ENCODE results near the gene SLC27A5. TPM values are rescaled to one million over a fixed set of nuclear protein-coding genes. Genes with fewer than 3 reads are reported as not detected.
"Not testable (repeated sequence)": the region's sequence is repeated elsewhere in the genome, so short reads cannot be mapped to it uniquely, and the experiment has no call there.

SLC27A5 gene
- polyA plus RNA-seq, 5 donors = 5.8 to 9.5 (median 7.8) TPM

DNA sequence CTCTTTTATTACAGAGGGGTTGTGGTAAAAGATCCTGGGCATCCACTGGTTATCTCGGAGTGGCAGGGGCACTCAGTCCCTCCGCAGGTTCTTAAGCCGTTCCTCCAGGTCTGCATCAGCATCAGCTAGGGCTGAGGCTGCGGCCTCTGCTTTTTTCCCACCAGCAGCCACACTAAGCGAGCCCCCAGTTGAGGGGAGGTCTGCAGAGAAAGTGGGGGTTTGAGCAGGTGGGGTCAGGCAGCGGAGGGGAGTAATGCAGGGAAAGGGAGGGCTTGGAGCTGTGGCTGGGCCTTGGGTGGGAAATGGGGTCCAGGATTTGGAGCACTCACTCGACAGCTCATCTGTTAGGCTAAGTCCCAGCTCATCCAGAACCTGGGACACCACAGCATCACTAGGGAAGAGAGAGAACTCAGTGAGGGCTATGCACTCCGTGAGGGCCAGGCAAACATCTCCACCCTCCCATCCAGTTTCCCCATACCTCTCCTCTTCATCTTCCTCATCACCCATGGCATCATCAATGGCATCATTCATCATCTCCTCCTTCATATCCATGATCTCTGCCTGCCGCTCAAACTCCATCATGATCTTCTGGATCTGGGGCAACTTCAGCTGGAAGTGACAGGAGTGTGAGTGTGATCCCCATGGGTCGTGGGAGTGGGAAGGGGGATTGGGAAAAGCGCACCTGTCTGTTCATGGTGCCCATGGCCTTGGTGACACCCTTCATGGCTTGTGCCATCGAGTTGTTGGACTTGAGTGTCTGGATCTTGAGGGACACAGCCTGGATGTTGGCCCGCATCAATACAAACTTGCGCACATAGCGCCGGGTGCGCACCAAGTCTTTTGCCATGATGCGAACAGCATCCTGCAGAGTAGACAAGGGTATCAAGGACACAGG lies 40.0 kb upstream of the SLC27A5 start:
- no peak for DNase-seq

DNA sequence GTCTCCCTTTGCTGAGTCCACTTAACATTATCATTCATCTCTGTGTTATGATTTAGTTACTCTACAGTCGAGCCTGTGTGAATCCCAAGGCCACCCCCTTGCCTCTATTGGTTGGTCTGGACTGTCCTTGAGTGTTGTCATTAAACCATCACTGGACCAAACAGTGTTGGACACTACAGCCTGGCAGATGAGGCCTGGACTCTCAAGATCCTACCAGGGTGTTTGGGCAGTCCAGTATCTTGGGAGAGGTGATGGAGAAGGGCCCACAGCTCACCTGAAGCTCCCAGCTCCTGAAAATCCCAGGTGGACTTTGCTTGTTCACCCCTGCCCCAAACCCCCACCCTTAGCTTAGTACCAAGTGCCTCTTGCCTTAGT lies 39.3 kb upstream of the SLC27A5 start:
- no peak for DNase-seq

DNA sequence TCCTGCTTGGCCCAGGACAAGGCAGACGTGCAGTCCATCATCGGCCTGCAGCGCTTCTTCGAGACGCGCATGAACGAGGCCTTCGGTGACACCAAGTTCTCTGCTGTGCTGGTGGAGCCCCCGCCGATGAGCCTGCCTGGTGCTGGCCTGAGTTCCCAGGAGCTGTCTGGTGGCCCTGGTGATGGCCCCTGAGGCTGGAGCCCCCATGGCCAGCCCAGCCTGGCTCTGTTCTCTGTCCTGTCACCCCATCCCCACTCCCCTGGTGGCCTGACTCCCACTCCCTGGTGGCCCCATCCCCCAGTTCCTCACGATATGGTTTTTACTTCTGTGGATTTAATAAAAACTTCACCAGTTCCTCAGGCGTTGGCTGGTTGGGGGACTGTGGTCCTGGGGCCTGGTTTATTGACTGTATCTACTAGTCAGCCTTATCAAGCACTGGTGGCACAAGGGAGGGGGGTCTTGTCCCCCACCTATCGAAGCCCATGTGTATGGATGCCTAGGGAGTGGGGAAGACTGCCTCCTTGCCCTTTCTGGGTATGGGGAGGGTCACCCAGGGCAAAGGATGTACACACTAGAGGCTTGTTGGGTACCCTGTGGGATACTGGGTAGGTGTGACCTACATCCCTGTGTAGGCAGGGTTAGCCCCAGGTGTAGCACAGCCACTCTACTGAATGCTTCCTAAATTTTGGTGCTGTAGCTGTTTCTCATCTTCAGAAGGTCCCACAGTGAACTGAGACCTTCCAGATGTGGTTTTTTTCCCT lies 38.8 kb upstream of the SLC27A5 start:
- DNase-seq = no peak

DNA sequence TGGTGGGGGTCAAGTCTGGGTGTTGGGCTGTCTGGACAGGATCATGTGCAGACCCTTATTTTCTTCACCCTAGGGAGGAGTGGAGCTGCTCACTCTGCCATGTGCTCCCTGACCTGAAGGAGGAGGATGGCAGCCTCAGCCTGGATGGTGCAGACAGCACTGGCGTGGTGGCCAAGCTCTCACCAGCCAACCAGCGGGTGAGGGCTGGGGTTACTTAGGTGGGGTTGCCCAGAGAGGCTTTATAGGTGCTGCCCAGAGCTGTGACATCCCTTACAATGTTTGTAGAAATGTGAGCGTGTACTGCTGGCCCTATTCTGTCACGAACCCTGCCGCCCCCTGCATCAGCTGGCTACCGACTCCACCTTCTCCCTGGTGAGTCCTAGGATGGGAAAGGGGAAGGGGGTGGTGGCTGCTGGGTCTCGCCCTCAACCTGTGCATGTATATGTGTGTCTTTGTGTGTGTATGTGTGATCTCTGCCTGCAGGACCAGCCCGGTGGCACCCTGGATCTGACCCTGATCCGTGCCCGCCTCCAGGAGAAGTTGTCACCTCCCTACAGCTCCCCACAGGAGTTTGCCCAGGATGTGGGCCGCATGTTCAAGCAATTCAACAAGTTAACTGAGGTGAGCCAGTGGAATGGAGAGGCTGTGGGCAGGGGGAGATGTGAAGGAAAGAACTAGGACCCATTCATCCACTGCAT lies 38.0 kb upstream of the SLC27A5 start:
- DNase-seq = no peak

DNA sequence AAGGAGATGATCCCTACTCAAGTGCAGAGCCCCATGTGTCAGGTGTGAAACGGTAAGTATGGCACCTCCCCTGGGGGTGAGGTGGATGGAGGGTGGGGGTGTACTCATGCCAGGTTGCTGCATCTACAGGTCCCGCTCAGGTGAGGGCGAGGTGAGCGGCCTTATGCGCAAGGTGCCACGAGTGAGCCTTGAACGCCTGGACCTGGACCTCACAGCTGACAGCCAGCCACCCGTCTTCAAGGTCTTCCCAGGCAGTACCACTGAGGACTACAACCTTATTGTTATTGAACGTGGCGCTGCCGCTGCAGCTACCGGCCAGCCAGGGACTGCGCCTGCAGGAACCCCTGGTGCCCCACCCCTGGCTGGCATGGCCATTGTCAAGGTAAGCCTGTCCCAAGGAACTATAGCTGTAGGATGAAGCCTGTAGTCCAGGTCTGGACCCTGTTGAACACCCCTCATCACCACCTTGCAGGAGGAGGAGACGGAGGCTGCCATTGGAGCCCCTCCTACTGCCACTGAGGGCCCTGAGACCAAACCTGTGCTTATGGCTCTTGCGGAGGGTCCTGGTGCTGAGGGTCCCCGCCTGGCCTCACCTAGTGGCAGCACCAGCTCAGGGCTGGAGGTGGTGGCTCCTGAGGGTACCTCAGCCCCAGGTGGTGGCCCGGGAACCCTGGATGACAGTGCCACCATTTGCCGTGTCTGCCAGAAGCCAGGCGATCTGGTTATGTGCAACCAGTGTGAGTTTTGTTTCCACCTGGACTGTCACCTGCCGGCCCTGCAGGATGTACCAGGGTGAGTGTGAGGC lies 37.3 kb upstream of the SLC27A5 start:
- DNase-seq = no peak

DNA sequence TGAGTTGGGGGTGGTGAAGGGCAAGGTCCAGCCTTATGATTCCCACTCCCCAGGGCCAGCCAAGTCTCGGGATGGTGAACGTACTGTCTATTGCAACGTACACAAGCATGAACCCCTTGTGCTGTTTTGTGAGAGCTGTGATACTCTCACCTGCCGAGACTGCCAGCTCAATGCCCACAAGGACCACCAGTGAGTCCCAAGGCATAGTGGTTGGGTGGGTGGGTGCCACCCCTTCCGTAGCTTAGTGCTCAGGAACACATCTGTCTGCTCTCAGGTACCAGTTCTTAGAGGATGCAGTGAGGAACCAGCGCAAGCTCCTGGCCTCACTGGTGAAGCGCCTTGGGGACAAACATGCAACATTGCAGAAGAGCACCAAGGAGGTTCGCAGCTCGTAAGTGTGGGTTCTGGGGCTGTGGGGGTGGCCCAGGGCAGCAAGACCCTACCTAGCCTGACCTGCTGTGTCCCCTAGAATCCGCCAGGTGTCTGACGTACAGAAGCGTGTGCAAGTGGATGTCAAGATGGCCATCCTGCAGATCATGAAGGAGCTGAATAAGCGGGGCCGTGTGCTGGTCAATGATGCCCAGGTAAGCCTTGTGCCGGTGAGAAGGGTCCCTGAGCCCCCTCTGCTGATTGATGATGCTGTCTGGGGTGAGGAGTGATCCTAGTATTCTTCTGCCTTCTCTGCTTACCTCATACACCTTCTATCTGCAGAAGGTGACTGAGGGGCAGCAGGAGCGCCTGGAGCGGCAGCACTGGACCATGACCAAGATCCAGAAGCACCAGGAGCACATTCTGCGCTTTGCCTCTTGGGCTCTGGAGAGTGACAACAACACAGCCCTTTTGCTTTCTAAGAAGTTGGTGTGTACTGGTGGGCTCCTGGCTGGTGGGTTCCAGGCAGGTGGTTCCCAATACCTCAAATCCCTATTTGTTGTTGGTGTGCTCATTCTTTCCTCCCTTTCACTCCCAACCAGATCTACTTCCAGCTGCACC lies 35.8 kb upstream of the SLC27A5 start:
- DNase-seq = no peak

DNA sequence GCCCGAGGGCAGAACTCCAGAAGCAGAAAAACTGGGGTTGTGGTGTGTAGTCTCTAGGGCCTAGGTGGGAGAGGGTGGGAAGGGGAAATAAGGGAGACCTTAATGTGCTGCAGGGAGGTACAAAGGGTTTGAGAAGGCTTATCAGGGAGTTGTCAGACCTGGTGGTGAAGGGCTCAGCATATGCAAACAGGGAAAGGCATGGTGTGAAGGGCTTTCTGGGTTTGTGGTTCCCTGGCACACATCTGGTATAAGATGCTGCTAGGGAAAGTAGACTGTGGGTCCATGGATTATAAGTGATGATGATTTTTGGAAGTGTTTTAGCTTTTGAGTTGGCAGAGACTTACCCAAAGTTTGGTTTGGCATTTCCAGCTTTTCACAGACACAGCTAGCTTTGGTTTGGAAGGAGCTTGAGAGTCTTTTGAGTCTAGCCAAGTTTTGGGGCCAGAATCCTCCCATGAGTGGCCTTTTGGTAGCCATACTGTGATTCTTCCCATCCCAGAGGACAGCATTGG lies 34.3 kb upstream of the SLC27A5 start:
- no peak for DNase-seq

DNA sequence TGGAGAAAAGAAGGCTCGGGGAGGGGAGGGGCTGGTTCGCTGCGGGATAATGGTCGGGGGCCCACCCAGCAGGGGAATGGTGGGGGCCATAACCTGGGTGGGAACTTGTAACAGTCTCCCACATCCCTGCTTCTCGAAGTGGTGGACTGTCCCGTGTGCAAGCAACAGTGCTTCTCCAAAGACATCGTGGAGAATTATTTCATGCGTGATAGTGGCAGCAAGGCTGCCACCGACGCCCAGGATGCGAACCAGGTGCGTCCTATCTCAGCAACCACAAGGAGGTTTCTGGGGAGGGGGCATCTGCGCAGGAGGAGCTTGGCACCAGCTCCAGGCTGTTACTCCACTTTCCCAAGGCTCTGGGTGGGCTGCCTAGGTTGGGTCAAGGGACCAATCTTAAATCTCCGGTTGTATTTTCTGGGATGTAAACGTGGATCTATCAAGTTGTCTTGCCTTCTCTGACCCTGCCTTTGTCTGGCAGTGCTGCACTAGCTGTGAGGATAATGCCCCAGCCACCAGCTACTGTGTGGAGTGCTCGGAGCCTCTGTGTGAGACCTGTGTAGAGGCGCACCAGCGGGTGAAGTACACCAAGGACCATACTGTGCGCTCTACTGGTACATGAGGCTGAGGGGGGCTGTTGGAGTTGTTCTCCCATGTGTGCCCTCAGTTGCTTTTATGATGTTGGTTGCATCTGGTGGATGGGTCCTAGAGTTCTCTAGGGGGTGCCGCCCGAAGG lies 33.7 kb upstream of the SLC27A5 start:
- DNase-seq = no peak

DNA sequence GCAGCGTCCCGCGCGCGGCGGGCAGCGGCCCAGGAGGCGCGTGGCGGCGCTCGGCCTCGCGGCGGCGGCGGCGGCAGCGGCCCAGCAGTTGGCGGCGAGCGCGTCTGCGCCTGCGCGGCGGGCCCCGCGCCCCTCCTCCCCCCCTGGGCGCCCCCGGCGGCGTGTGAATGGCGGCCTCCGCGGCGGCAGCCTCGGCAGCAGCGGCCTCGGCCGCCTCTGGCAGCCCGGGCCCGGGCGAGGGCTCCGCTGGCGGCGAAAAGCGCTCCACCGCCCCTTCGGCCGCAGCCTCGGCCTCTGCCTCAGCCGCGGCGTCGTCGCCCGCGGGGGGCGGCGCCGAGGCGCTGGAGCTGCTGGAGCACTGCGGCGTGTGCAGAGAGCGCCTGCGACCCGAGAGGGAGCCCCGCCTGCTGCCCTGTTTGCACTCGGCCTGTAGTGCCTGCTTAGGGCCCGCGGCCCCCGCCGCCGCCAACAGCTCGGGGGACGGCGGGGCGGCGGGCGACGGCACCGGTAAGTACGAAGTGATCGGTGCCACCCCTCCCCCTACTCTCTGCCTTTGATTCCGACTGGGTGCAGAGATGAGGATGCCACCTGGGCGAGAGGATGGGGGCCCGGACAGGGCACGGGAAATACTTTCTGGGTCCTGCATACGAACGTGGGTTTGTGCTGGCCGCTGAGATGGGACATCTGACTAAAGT lies 32.9 kb upstream of the SLC27A5 start:
- no peak for DNase-seq

DNA sequence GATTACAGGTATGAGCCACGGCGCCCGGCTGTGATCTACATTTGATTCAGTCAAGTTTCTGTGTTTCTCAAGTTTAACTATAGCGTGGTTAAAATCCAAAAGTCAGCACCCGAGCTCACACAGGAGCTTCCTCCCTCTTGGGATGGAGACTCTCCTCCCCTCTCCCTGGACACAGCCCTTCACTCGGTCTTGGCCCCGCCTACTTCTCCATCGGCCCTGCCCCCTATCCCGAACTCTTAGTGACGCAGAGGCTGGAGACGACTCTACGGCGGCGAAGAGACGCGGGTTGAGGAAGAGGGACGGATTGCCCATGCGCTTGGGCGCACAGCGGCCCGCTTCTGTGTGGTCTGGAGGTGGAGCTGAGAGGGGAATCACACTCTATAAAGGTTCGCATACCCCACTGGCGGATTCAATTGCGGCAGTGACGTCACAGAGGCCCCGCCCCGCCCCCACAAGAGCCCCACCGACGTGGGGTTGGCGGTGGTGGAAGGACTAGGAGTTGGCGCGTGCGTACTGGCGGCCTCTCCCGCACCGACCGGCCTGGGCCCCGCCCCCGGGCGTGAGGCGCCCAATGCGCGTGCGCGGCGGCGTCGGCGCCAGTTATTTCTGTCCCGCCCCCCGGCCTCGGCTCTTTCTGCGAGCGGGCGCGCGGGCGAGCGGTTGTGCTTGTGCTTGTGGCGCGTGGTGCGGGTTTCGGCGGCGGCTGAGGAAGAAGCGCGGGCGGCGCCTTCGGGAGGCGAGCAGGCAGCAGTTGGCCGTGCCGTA lies 32.2 kb upstream of the SLC27A5 start, which contains the start of gene TRIM28:
TRIM28 (plus strand) TSS at position 239 of the 765 bp plus-strand sequence. CDS start 694 bp downstream, outside the sequence.
- peak; percentile 99 for DNase-seq

DNA sequence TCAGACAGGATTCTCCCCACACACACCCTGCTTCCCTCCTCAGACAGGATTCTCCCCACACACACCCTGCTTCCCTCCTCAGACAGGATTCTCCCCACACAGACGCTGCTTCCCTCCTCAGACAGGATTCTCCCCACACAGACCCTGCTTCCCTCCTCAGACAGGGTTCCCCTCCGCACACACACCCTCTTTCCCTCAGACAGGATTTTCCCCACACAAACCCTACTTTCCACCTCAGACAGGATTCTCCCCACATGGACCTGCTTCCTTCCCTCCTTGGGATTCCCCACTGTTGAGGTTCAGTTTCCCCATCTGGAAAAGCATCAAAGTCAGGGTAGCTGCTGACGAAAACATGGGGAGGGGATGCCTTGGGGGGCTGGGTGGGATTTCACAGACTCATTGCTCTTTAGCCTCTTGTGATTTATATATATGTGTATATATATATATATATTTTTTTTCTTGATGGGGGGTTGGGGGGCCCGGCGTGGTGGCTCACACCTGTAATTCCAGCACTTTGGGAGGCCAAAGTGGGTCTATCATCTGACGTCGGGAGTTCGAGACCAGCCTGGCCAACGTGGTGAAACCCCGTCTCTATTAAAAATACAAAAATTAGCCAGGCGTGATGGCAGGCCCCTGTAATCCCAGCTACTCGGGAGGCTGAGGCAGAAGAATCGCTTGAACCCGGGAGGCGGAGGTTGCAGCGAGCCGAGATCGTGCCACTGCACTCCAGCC lies 31.0 kb upstream of the SLC27A5 start:
- DNase-seq = not testable (repeated sequence)

DNA sequence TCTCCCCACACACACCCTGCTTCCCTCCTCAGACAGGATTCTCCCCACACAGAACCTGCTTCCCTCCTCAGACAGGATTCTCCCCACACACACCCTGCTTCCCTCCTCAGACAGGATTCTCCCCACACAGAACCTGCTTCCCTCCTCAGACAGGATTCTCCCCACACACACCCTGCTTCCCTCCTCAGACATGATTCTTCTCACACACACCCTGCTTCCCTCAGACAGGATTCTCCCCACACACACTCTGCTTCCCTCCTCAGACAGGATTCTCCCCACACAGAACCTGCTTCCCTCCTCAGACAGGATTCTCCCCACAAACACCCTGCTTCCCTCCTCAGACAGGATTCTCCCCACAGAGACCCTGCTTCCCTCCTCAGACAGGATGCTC lies 27.4 kb upstream of the SLC27A5 start:
- not testable (repeated sequence) for DNase-seq

DNA sequence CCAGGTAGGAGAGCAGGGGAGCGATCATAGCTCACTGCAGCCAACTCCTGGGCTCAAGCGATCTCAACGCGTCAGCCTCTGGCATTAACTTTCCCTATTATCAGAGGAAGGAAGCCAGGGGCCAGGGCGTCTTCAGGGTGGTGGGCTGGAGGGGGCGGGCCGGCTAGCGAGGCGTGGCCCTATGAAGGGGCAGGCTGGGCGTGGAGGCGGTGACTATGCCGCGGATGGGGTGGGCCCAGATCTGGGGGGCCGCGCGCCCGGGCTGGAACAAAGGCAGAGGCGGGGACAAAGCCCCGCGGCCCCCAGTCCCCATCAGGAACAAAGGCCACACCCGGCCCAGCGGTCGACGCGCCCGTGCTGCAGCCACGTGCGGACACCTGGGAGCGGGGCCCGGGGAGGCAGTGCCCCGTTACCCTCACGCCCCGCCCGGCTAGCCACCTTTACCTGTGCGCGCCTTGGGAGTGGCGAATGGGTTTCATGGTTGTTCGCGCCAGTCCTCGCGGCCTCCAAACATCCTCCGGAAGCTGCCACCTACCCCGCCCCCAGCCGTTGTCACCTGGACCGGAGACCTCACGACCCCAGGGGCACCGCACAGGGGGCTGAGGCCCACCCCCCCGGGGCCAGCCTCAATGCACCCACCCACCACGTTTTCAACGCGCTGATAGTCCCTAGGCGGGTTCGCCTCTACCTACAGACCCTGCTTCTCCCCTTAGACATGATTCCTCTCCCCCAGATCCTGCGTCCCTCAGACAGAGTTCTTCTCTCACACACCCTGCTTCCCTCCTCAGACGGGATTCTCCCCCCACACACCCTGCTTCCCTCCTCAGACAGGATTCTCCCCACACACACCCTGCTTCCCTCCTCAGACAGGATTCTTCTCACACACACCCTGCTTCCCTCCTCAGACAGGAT lies 26.7 kb upstream of the SLC27A5 start:
- DNase-seq = peak; percentile 81 to 82

DNA sequence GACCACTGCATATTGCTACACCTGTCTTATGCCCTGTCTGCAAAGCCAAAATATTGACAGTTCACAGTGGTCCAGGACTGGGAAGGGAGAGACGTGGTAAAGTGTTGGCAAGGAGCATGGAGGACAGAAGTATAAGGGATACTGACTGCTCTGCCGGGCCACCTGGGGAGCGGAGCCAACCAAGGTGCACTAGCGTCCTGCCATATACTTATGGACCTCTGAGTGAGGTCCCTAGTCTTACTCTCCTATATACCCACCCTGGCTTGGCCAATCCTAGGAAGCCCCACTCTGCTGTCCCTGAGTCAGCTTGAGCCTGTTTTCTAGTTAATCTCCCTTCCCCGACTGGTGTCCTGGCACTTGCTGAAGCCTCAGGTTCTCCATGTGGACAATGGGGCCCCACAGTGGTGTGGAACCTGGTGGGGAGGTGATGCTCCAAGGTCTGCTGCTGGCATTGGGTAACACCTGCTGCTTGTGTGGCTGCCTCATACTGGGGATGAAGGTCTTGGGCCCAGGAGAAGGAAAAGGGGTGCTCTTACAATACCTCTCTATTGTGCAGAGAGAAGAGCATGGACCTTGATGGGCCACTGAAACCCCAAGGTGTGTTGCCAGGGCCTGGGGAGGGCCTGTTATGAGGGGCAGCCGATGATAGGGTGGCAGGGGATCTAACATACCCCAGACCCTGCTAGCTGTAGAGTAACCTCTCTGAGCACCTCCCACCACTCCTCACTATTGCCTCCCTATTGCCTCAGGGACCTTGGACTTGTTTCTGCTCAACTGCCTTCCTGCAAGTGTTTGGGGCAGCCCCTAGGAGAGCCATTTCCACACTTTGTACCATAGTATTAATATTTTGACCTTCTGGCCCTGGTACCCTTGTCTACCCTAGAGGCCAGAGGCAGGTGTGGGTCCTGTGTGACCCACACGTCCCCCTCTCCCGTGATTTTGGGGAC lies 25.3 kb upstream of the SLC27A5 start:
- DNase-seq = no peak

DNA sequence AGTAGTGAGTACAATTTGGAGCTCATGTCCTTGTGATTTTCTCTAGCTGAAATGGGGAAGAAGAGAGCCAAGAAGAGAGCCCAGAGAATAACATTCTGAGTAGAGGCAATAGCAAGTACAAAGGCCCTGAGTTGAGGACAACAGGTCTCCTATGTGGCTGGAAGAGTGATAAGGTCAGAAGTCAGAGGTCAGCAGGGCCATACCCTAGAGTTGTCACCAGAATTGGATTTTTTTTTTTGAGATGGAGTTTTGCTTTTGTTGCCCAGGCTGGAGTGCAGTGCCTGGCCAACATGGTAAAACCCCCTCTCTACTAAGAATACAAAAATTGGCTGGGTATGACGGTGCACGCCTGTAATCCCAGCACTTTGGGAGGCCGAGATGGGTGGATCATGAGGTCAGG lies 24.1 kb upstream of the SLC27A5 start:
- DNase-seq = no peak

Data from right lung (tissue), 5 donors.